RWPE1 (cell line): ENCODE data around the gene PAK4.

Experiments
- CTCF ChIA-PET: fragments of 350-600 bp; sonication (Branson Sonifier 250); formaldehyde crosslinking; extraction: SDS; loops from one replicate; lab custom pipeline; 2021; lab: Yijun Ruan, JAX
- POLR2A ChIA-PET: fragments of 400-600 bp; formaldehyde crosslinking; extraction: SDS; loops from one replicate; lab custom pipeline; 2020; ENCODE audit warnings: antibody characterized with exemption; ENCODE audit not compliant: low non-redundant PET; lab: Yijun Ruan, JAX
- DNase-seq: peaks from one replicate; pipeline ENCODE4 v3.0.0; 2012; ENCODE audit warnings: low spot score
- H3K27ac ChIP-seq: fragments of 450-650 bp; 2 replicates; pipeline ENCODE4 v1.5.1; 2017
- TF ChIP-seq, protein P1 (sequence below): fragments of 450-650 bp; conservative IDR thresholded peaks from 2 replicates; pipeline ENCODE4 v1.5.1; 2017; ENCODE audit warnings: low read depth, mild to moderate bottlenecking

The PAK4 gene

DNA sequence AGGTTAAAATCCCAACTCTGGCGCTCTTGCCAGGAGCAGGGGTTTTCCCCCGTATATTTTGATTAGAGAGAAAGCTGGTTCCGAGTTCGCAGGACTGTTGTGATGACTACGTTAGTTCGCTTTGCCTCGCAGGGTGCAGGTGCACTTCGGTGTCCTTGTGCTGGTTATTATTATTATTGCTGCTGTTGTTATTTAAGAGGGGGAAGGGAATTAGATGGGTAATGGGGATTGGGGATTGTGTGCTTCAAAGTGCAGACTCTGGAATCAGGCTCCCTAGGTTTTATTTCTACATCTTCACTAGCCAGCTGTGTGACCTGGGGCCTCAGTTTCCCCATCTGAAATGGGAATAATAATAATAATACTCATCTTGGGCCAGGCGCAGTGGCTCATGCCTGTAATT is 26.2 kb upstream of the PAK4 start:
- H3K27ac ChIP-seq, result no peak overlapping the region
- TF ChIP-seq, protein P1, sequence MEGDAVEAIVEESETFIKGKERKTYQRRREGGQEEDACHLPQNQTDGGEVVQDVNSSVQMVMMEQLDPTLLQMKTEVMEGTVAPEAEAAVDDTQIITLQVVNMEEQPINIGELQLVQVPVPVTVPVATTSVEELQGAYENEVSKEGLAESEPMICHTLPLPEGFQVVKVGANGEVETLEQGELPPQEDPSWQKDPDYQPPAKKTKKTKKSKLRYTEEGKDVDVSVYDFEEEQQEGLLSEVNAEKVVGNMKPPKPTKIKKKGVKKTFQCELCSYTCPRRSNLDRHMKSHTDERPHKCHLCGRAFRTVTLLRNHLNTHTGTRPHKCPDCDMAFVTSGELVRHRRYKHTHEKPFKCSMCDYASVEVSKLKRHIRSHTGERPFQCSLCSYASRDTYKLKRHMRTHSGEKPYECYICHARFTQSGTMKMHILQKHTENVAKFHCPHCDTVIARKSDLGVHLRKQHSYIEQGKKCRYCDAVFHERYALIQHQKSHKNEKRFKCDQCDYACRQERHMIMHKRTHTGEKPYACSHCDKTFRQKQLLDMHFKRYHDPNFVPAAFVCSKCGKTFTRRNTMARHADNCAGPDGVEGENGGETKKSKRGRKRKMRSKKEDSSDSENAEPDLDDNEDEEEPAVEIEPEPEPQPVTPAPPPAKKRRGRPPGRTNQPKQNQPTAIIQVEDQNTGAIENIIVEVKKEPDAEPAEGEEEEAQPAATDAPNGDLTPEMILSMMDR, result no peak
- ChIA-PET POLR2A (no interaction called here), CTCF (interaction anchor here (0.5 to 0.8 kb wide), 3 partner anchors 11 to 98 kb away, joined by 4 to 9 read pairs (median 5); no protein-coding TSS in a partner anchor)
- DNase-seq, result no peak

DNA sequence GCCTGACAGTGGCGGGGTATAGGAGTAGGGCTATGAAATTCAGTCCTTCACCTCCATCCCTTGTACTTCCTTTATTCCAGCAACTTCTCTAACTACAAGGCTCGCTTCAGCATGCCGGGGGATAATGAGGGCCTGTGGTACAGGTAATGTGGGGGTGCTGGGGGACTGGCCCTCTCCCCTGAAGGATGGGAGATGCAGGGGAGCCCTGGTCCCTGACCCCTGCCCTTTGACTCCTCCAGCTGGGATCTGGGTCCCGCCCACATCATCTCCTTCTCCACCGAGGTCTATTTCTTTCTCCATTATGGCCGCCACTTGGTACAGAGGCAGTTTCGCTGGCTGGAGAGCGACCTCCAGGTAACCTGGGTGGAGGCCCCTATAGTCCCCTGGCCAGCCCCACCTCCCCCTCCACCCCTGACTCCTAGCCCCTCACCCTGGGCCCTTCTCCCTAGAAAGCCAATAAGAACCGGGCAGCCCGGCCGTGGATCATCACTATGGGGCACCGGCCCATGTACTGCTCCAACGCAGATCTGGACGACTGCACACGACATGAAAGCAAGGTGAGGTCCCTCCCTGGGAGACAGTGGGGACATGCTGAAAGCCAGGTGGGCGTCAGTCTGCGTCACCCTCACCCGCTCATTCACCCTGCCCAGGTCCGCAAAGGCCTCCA is 25.0 kb upstream of the PAK4 start:
- no peak for DNase-seq
- ChIA-PET CTCF (interaction anchor here (0.8 kb wide), 1 partner anchor 55 kb away, joined by 3 read pairs; no protein-coding TSS in a partner anchor), POLR2A (no interaction called here)
- H3K27ac ChIP-seq, result no peak overlapping the region
- TF ChIP-seq, protein P1, result no peak

DNA sequence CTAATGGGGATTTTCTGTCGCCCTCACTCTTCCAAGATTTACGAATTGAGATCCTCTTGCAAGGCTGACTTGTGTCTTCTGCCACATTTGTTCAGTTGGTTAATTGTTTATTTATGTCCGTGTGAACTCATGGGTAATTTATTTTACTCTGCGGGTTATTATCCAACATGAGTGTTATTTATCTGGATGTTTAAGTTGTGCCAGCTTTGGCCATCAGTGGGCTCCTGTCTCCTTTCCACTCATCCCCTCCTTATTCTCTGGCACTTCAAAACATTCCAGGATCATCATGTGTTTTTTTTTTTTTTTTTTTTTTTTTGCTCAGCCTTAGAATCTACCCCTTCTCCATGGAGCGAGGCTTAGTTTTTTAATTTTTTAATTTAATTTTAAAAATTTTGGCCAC is 22.4 kb upstream of the PAK4 start:
- ChIA-PET POLR2A (no interaction called here), CTCF (no interaction called here)
- TF ChIP-seq, protein P1, result no peak
- no peak overlapping the region for H3K27ac ChIP-seq
- DNase-seq, result no peak

DNA sequence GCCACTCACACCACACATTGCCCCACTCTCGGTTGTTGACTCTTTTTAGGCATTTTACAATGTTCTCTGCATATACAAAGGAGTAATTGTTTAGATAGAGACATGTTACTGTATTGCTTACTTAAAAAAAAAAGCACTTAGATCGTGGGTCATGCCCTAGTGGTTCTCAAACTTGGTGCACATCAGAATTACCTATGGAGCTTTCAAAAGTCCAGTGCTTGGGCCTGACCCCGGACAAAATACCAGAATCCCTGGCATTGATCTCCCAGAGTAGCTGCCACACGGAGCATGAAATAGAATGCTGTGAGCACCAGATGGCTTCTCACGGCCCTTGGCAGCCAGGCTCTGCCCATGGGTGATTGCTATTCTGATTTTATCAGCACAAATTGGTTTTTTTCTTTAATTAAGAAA is 21.4 kb upstream of the PAK4 start:
- no peak for DNase-seq
- CTCF ChIA-PET, result no interaction called here
- TF ChIP-seq, protein P1, result no peak
- no peak overlapping the region for H3K27ac ChIP-seq
- POLR2A ChIA-PET, result no interaction called here

DNA sequence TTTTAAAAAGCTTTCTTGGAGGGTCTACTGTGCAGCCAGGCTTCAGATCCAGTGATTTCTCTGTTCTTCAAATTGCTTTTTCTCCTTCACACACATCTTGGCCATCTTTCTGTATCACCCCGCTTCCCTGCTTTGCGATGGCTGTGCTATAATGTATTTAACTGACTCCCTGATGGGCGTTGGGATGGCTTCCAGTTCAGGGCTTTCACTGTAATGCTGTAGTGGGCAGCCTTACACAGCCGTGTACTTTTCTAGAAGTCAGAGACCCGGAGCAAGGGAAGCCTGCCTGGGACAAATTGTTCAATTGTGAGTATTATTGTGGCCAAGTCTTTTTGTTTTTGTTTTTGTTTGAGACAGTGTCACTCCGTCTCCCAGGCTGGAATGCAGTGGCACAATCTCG is 19.4 kb upstream of the PAK4 start:
- TF ChIP-seq, protein P1, result no peak
- DNase-seq, result no peak
- POLR2A ChIA-PET, result no interaction called here
- no peak overlapping the region for H3K27ac ChIP-seq
- CTCF ChIA-PET, result no interaction called here

DNA sequence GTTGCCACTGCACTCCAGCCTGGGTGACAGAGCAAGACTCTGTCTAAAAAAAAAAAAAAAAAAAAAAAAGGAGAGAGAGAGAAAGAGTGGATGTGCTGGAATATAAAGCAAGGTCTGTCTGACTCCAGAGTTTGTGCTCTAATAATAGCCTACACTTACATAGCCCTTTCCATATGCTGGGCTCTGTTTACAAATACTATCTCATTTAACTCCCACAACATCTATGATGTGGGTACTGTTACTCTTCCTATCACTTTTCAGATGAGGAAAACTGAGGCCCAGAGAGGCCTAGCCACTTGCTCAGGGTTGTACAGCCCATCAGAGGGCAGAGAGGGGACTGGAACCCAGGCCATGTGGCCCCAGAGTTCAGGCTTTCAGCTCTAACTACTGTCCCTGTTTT is 15.9 kb upstream of the PAK4 start:
- no peak overlapping the region for H3K27ac ChIP-seq
- CTCF ChIA-PET, result interaction anchor here (0.6 to 1.3 kb wide), 9 partner anchors 15 to 239 kb away, joined by 3 to 9 read pairs (median 4); no protein-coding TSS in a partner anchor
- POLR2A ChIA-PET, result no interaction called here

More for the DNA sequence above, 15.9 kb upstream of the PAK4 start:
- TF ChIP-seq, protein P1, result no peak
- DNase-seq, result no peak
